CD8-positive, alpha-beta memory T cell (primary cell): ENCODE measurements around the gene AARS2. TPM values are rescaled to one million over a fixed set of nuclear protein-coding genes. Genes with fewer than 3 reads are reported as not detected.
"Not testable (repeated sequence)": the region's sequence is repeated elsewhere in the genome, so short reads cannot be mapped to it uniquely, and the experiment has no call there.

ENCODE experiments used
- CTCF ChIA-PET: fragments of 350-600 bp; sonication (Branson Sonifier 250); formaldehyde crosslinking; loops from one replicate; lab custom pipeline; 2021; ENCODE audit warnings: antibody characterized with exemption; lab: Charles Lee
- POLR2A ChIA-PET: fragments of 350-600 bp; sonication (Branson Sonifier 250); formaldehyde crosslinking; loops from one replicate; lab custom pipeline; 2021; ENCODE audit warnings: antibody characterized with exemption; lab: Charles Lee
- DNase-seq, 5 donors: peaks; one replicate each; pipeline versions ENCODE4 v3.0.0 to v3.0.0-alpha.2; 2020 to 2022; ENCODE audit warnings: mixed read lengths in 1 of 5
- H3K27ac ChIP-seq: one replicate; pipeline ENCODE4 v1.7.0; 2013; ENCODE audit warnings: low read depth, mild to moderate bottlenecking, low read length, moderate library complexity
- H3K27me3 ChIP-seq: 2 replicates; pipeline ENCODE4 v1.7.0; 2013; ENCODE audit warnings: low read length, mild to moderate bottlenecking; ENCODE audit not compliant: insufficient read depth, poor library complexity, severe bottlenecking
- H3K36me3 ChIP-seq: 2 replicates; pipeline ENCODE4 v1.7.0; 2013; ENCODE audit warnings: mild to moderate bottlenecking, low read length, moderate library complexity; ENCODE audit not compliant: insufficient read depth
- H3K4me1 ChIP-seq: 2 replicates; pipeline ENCODE4 v1.7.0; 2013; ENCODE audit warnings: mild to moderate bottlenecking, low read length, moderate library complexity; ENCODE audit not compliant: insufficient read depth
- H3K4me3 ChIP-seq: 2 replicates; pipeline ENCODE4 v1.7.0; 2013; ENCODE audit warnings: mild to moderate bottlenecking, low read length
- H3K9me3 ChIP-seq: 2 replicates; pipeline ENCODE4 v1.7.0; 2013; ENCODE audit warnings: mild to moderate bottlenecking, low read length
- H3K27ac Mint-ChIP-seq, 8 donors: one replicate each; pipeline ENCODE4 v1.8.0; 2020 to 2021; ENCODE audit warnings: mixed read lengths in 8 of 8, mild to moderate bottlenecking in 6 of 8, inconsistent platforms in 3 of 8, moderate library complexity in 3 of 8
- H3K27me3 Mint-ChIP-seq, 2 donors: one replicate each; pipeline ENCODE4 v1.8.0; 2020 to 2021; ENCODE audit warnings: mixed read lengths in 2 of 2, mild to moderate bottlenecking in 1 of 2, moderate library complexity in 1 of 2
- H3K36me3 Mint-ChIP-seq, 3 donors: one replicate each; pipeline ENCODE4 v1.8.0; 2020 to 2021; ENCODE audit warnings: mixed read lengths in 3 of 3, inconsistent platforms in 1 of 3, mild to moderate bottlenecking in 1 of 3
- H3K4me1 Mint-ChIP-seq, 3 donors: one replicate each; pipeline ENCODE4 v1.8.0; 2020 to 2021; ENCODE audit warnings: mixed read lengths in 3 of 3, inconsistent platforms in 1 of 3, mild to moderate bottlenecking in 1 of 3
- H3K4me3 Mint-ChIP-seq, 7 donors: one replicate each; pipeline ENCODE4 v1.8.0; 2020 to 2021; ENCODE audit warnings: mixed read lengths in 7 of 7, mild to moderate bottlenecking in 6 of 7, moderate library complexity in 4 of 7, inconsistent platforms in 2 of 7
- H3K9me3 Mint-ChIP-seq, 5 donors: one replicate each; pipeline ENCODE4 v1.8.0; 2020 to 2022; ENCODE audit warnings: mixed read lengths in 5 of 5, mild to moderate bottlenecking in 3 of 5, moderate library complexity in 2 of 5, inconsistent platforms in 1 of 5
- polyA plus RNA-seq: library from polyadenylated mRNA; unstranded; fragments of 300-500 nt; fragmentation: Illumina TruSeq; gene quantifications from one replicate; pipeline ENCODE4 v1.2.3, GENCODE V29; 2021
- total RNA-seq, 2 experiments: library from RNA; stranded (reverse); gene quantifications; one replicate each; pipeline ENCODE4 v1.2.3, GENCODE V29; 2021

AARS2 gene
- total and polyA plus RNA-seq, 3 experiments from 2014 or later, result 10.4 to 27.7 (median 25.8) TPM

GRCh38 chr6:44349904-44350649 is 36.9 kb upstream of the AARS2 start:
- no peaks in the 10 kb centered on the region for H3K4me1 Mint-ChIP-seq
- no peak for DNase-seq
- no peaks in the 10 kb centered on the region for H3K4me1 ChIP-seq
- H3K36me3 ChIP-seq, result no peaks in the 10 kb centered on the region
- no peaks in the 10 kb centered on the region for H3K36me3 Mint-ChIP-seq
- H3K4me3 Mint-ChIP-seq, result no peak overlapping the region
- no peak overlapping the region for H3K4me3 ChIP-seq
- H3K27ac ChIP-seq, result no peak overlapping the region
- H3K9me3 ChIP-seq, result no peaks in the 10 kb centered on the region
- H3K27ac Mint-ChIP-seq, result no peak overlapping the region
- H3K27me3 ChIP-seq, result peaks cover under 1% of the 10 kb centered on the region
- CTCF ChIA-PET, result no interaction called here
- H3K9me3 Mint-ChIP-seq, result no peaks in the 10 kb centered on the region
- POLR2A ChIA-PET, result no interaction called here
- H3K27me3 Mint-ChIP-seq, result peaks cover 2 to 12% of the 10 kb centered on the region in 2 donors

GRCh38 chr6:44346818-44347217 is 33.7 kb upstream of the AARS2 start:
- H3K36me3 ChIP-seq, H3K4me3 Mint-ChIP-seq, H3K36me3 Mint-ChIP-seq, H3K27ac Mint-ChIP-seq, H3K9me3 ChIP-seq, H3K27ac ChIP-seq, POLR2A ChIA-PET, DNase-seq, H3K4me3 ChIP-seq, H3K4me1 ChIP-seq, H3K4me1 Mint-ChIP-seq, H3K9me3 Mint-ChIP-seq: not testable (repeated sequence)
- H3K27me3 Mint-ChIP-seq, result peaks cover 22 to 38% of the 10 kb centered on the region in 2 donors
- CTCF ChIA-PET, result interaction anchor here (1.2 to 1.4 kb wide), 2 partner anchors 34 to 76 kb away, joined by 4 read pairs; partner anchors contain the start of genes AARS2 and TMEM151B
- H3K27me3 ChIP-seq, result peaks cover 24% of the 10 kb centered on the region

- Histone ChIP-seq H3K4me1 (no peaks in the 10 kb centered on the region), H3K27me3 (peaks cover 27% of the 10 kb centered on the region), H3K36me3 (no peaks in the 10 kb centered on the region), H3K9me3 (no peaks in the 10 kb centered on the region), H3K4me3 (no peak within 1 kb of the TSS), H3K27ac (no peak within 1 kb of the TSS)
- POLR2A ChIA-PET, result no interaction called here
- H3K4me3 Mint-ChIP-seq, result no peak within 1 kb of the TSS
- CTCF ChIA-PET, result interaction anchor here (1.3 to 1.8 kb wide), 2 partner anchors 9 to 225 kb away, joined by 4 to 5 read pairs; no protein-coding TSS in a partner anchor
- H3K36me3 Mint-ChIP-seq, result no peaks in the 10 kb centered on the region
- H3K27me3 Mint-ChIP-seq, result peaks cover 29 to 48% of the 10 kb centered on the region in 2 donors
- no peaks in the 10 kb centered on the region for H3K4me1 Mint-ChIP-seq
- DNase-seq, result no peak
- H3K9me3 Mint-ChIP-seq, result no peaks in the 10 kb centered on the region
- H3K27ac Mint-ChIP-seq, result no peak within 1 kb of the TSS
Observed at GRCh38 chr6:44342489-44342888, 29.3 kb upstream of the AARS2 start, which contains the start of gene SPATS1. Gene SPATS1, plus strand, starts transcription at chr6:44342650. Its CDS starts 446 bp downstream, at chr6:44343096.

GRCh38 chr6:44342052-44342451 is 28.9 kb upstream of the AARS2 start:
- Mint-ChIP-seq H3K27ac (no peak overlapping the region), H3K36me3 (no peaks in the 10 kb centered on the region), H3K9me3 (no peaks in the 10 kb centered on the region), H3K4me1 (no peaks in the 10 kb centered on the region), H3K27me3 (peaks cover 29 to 47% of the 10 kb centered on the region in 2 donors), H3K4me3 (no peak overlapping the region)
- ChIA-PET CTCF (no interaction called here), POLR2A (no interaction called here)
- no peak for DNase-seq
- Histone ChIP-seq H3K4me3 (no peak overlapping the region), H3K4me1 (no peaks in the 10 kb centered on the region), H3K27me3 (peaks cover 27% of the 10 kb centered on the region), H3K27ac (no peak overlapping the region), H3K36me3 (no peaks in the 10 kb centered on the region), H3K9me3 (no peaks in the 10 kb centered on the region)

GRCh38 chr6:44341095-44341890 is 28.1 kb upstream of the AARS2 start:
- no peaks in the 10 kb centered on the region for H3K4me1 ChIP-seq
- no peaks in the 10 kb centered on the region for H3K4me1 Mint-ChIP-seq
- H3K9me3 ChIP-seq, result no peaks in the 10 kb centered on the region
- H3K27me3 Mint-ChIP-seq, result peaks cover 29 to 47% of the 10 kb centered on the region in 2 donors
- no peak overlapping the region for H3K4me3 ChIP-seq
- DNase-seq, result no peak
- ChIA-PET CTCF (no interaction called here), POLR2A (no interaction called here)
- H3K27me3 ChIP-seq, result peaks cover 27% of the 10 kb centered on the region
- H3K4me3 Mint-ChIP-seq, result no peak overlapping the region
- H3K9me3 Mint-ChIP-seq, result no peaks in the 10 kb centered on the region
- H3K36me3 ChIP-seq, result no peaks in the 10 kb centered on the region
- H3K27ac ChIP-seq, result no peak overlapping the region
- H3K27ac Mint-ChIP-seq, result no peak overlapping the region
- no peaks in the 10 kb centered on the region for H3K36me3 Mint-ChIP-seq

- ChIA-PET POLR2A (no interaction called here), CTCF (interaction anchor here (0.7 to 1.7 kb wide), 2 partner anchors 168 to 171 kb away, joined by 3 to 5 read pairs; no protein-coding TSS in a partner anchor)
- no peaks in the 10 kb centered on the region for H3K9me3 Mint-ChIP-seq
- H3K27me3 Mint-ChIP-seq, result peaks cover 29 to 40% of the 10 kb centered on the region in 2 donors
- H3K27ac ChIP-seq, result no peak overlapping the region
- H3K27ac Mint-ChIP-seq, result no peak overlapping the region
- H3K4me1 ChIP-seq, result no peaks in the 10 kb centered on the region
- H3K4me3 ChIP-seq, result no peak overlapping the region
- no peak for DNase-seq
- no peaks in the 10 kb centered on the region for H3K36me3 Mint-ChIP-seq
- H3K4me3 Mint-ChIP-seq, result no peak overlapping the region
- no peaks in the 10 kb centered on the region for H3K9me3 ChIP-seq
- no peaks in the 10 kb centered on the region for H3K4me1 Mint-ChIP-seq
- peaks cover 25% of the 10 kb centered on the region for H3K27me3 ChIP-seq
- no peaks in the 10 kb centered on the region for H3K36me3 ChIP-seq
Observed at GRCh38 chr6:44339763-44340625, 26.8 kb upstream of the AARS2 start.

GRCh38 chr6:44339301-44339700 is 26.2 kb upstream of the AARS2 start:
- no peak overlapping the region for H3K27ac Mint-ChIP-seq
- ChIA-PET POLR2A (no interaction called here), CTCF (interaction anchor here (0.7 to 4.3 kb wide), 8 partner anchors 10 to 170 kb away, joined by 3 to 41 read pairs (median 4); partner anchors contain the start of gene AARS2)
- Histone ChIP-seq H3K27me3 (peaks cover 19% of the 10 kb centered on the region), H3K27ac (no peak overlapping the region), H3K4me3 (no peak overlapping the region), H3K4me1 (no peaks in the 10 kb centered on the region), H3K9me3 (no peaks in the 10 kb centered on the region), H3K36me3 (no peaks in the 10 kb centered on the region)
- H3K4me1 Mint-ChIP-seq, result no peaks in the 10 kb centered on the region
- H3K4me3 Mint-ChIP-seq, result no peak overlapping the region
- peaks cover 23 to 33% of the 10 kb centered on the region in 2 donors for H3K27me3 Mint-ChIP-seq
- DNase-seq, result no peak
- no peaks in the 10 kb centered on the region for H3K9me3 Mint-ChIP-seq
- no peaks in the 10 kb centered on the region for H3K36me3 Mint-ChIP-seq
